Psoas muscle (tissue), 8 donors: Measurements from ENCODE around the gene CLDN8. TPM values are rescaled to one million over a fixed set of nuclear protein-coding genes. Genes with fewer than 3 reads are reported as not detected.

ENCODE experiments used
- ATAC-seq, 4 donors: fragments of 200-7000 bp; cut with Tn5 transposase; one replicate each; pipeline ENCODE4 v1.9.1; 2020; ENCODE audit warnings: moderate library complexity in 3 of 4, mild to moderate bottlenecking in 2 of 4
- DNase-seq, 2 donors: peaks; one replicate each; pipeline ENCODE4 v3.0.0-alpha.2; 2020
- H3K27ac ChIP-seq: fragments of 200-600 bp; one replicate; pipeline ENCODE4 v1.8.0; 2022
- H3K27me3 ChIP-seq, 3 donors: fragments of 200-600 bp in 1 of 3; one replicate each; pipeline versions ENCODE4 v1.6.1 to v1.8.0; 2013 to 2022; ENCODE audit warnings: low read length in 2 of 3, mild to moderate bottlenecking in 2 of 3, moderate library complexity in 1 of 3; ENCODE audit not compliant: insufficient read depth in 3 of 3
- H3K36me3 ChIP-seq, 2 donors: fragments of 200-600 bp in 1 of 2; one replicate each; pipeline versions ENCODE4 v1.6.1 to v1.8.0; 2013 to 2022; ENCODE audit warnings: low read depth in 1 of 2, mild to moderate bottlenecking in 1 of 2, moderate library complexity in 1 of 2; ENCODE audit not compliant: insufficient read depth in 1 of 2
- H3K4me1 ChIP-seq: fragments of 200-600 bp; one replicate; pipeline ENCODE4 v1.8.0; 2022
- H3K4me3 ChIP-seq: fragments of 200-600 bp; one replicate; pipeline ENCODE4 v1.8.0; 2022; ENCODE audit warnings: mild to moderate bottlenecking
- H3K9me3 ChIP-seq: fragments of 200-600 bp; one replicate; pipeline ENCODE4 v1.8.0; 2022
- CTCF ChIP-seq: fragments of 200-600 bp; IDR thresholded peaks from one replicate; pipeline ENCODE4 v1.8.0; 2022; ENCODE audit warnings: antibody characterized with exemption
- WGBS, 3 donors: extraction: QIAGEN DNeasy Blood & Tissue Kit; methylation state at CpG; one replicate each; pipeline versions ENCODE4 v1.1.6 to v1.1.7; 2013; 5-methylcytosine and 5-hydroxymethylcytosine counted together
- intact Hi-C, 2 donors: fragments of 100-400 bp; cut with DNase I; formaldehyde crosslinking; loops; one replicate each; pipeline versions ENCODE4 v1.11.0 to v1.14.2; 2022
- polyA plus RNA-seq, 3 donors: library from polyadenylated mRNA; stranded (reverse); fragments of 200-250 nt; gene quantifications; one replicate each; pipeline ENCODE4 v1.2.3, GENCODE V29; 2013
- total RNA-seq, 4 donors: library from RNA; stranded (reverse); fragmentation: NEBNext Ultra II Directional in 2 of 4; extraction: Animal tissue kit (Norgen Biotek cat#: 25700) in 2 of 4; gene quantifications; one replicate each; pipeline versions ENCODE4 v1.2.1 to v1.2.4, GENCODE V29; 2021 to 2023
- donor health status: healthy with polysubstance abuse.
- donor health status: DM: no; HTN: no; CAD: no; lungs with moderate emphysema.
- donor health status: Bipolar disorder and iron deficiency.
- donor health status: healthy.
- donor health status: DM: yes; HTN: yes; CAD: no.
- donor health status: DM: no; HTN: no; CAD: no.
- donor health status: DM: no; HTN: no; CAD: no.
- donor health status: DM: yes; HTN: yes; CAD: no.

CLDN8 gene
- total and polyA plus RNA-seq, 7 donors: not detected

- no peak for TF ChIP-seq CTCF
- 39 to 47% (median 46%) methylated on average over 5 of the region's 5 CpGs for WGBS, 3 donors
- Histone ChIP-seq H3K4me3 (no peak overlapping the region), H3K4me1 (no peaks in the 10 kb centered on the region), H3K27ac (no peak overlapping the region), H3K27me3 (no peaks in the 10 kb centered on the region), H3K9me3 (no peaks in the 10 kb centered on the region), H3K36me3 (no peaks in the 10 kb centered on the region)
- intact Hi-C loops: no loop called here
- DNase-seq: no peak
- ATAC-seq: no peak
Observed at GRCh38 chr21:30209601-30210000, 6.3 kb downstream of the CLDN8 start.

GRCh38 chr21:30207252-30207579, 8.7 kb downstream of the CLDN8 start:
- no peak overlapping the region for H3K4me3 ChIP-seq
- no peaks in the 10 kb centered on the region for H3K9me3 ChIP-seq
- intact Hi-C loops: no loop called here
- TF ChIP-seq CTCF: no peak
- no peaks in the 10 kb centered on the region for H3K27me3 ChIP-seq
- H3K36me3 ChIP-seq: no peaks in the 10 kb centered on the region
- WGBS, 3 donors: 40 to 82% (median 77%) methylated on average over 1 of the region's 1 CpG
- DNase-seq: no peak
- ATAC-seq: no peak
- no peak overlapping the region for H3K27ac ChIP-seq
- H3K4me1 ChIP-seq: no peaks in the 10 kb centered on the region

GRCh38 chr21:30206551-30207251, 9.2 kb downstream of the CLDN8 start:
- no peaks in the 10 kb centered on the region for H3K27me3 ChIP-seq
- DNase-seq (no peak), ATAC-seq (no peak)
- no peak for TF ChIP-seq CTCF
- intact Hi-C loops: no loop called here
- 52 to 55% (median 54%) methylated on average over 7 of the region's 7 CpGs for WGBS, 3 donors
- no peak overlapping the region for H3K27ac ChIP-seq
- H3K4me3 ChIP-seq: no peak overlapping the region
- no peaks in the 10 kb centered on the region for H3K4me1 ChIP-seq
- no peaks in the 10 kb centered on the region for H3K36me3 ChIP-seq
- H3K9me3 ChIP-seq: no peaks in the 10 kb centered on the region

- TF ChIP-seq CTCF: no peak
- Histone ChIP-seq H3K4me3 (no peak overlapping the region), H3K9me3 (no peaks in the 10 kb centered on the region), H3K27me3 (no peaks in the 10 kb centered on the region), H3K4me1 (no peaks in the 10 kb centered on the region), H3K36me3 (no peaks in the 10 kb centered on the region), H3K27ac (no peak overlapping the region)
- DNase-seq: no peak
- WGBS, 3 donors: 61 to 71% (median 62%) methylated on average over 2 of the region's 2 CpGs
- intact Hi-C loops: loop anchor here in 1 of 2 donors (5.0 kb wide), 1 partner anchor 982 kb away; no protein-coding TSS in a partner anchor
- no peak for ATAC-seq
Observed at GRCh38 chr21:30200000-30200399, 15.9 kb downstream of the CLDN8 start.
